Activated CD8-positive, alpha-beta T cell treated with anti-CD3 and anti-CD28 coated beads for 36 hours (primary cell): ENCODE measurements around the gene NFKB1. TPM values are rescaled to one million over a fixed set of nuclear protein-coding genes. Genes with fewer than 3 reads are reported as not detected.
A peak's percentile ranks its signal among the peaks of the same experiment; 100 is the strongest.
"Not testable (repeated sequence)": the region's sequence is repeated elsewhere in the genome, so short reads cannot be mapped to it uniquely, and the experiment has no call there.

Source experiments
- ATAC-seq: fragments of 200-7000 bp; cut with Tn5 transposase; one replicate; pipeline ENCODE4 v1.10.0; 2021; ENCODE audit warnings: mild to moderate bottlenecking, moderate library complexity
- CTCF ChIA-PET: fragments of 350-600 bp; sonication (Branson Sonifier 250); formaldehyde crosslinking; loops from one replicate; lab custom pipeline; 2021; ENCODE audit warnings: antibody characterized with exemption; lab: Charles Lee
- POLR2A ChIA-PET: fragments of 350-600 bp; sonication (Branson Sonifier 250); formaldehyde crosslinking; loops from one replicate; lab custom pipeline; 2021; ENCODE audit warnings: antibody characterized with exemption; lab: Charles Lee
- DNase-seq: peaks from one replicate; pipeline ENCODE4 v3.0.0-alpha.2; 2020
- H3K27ac Mint-ChIP-seq: one replicate; pipeline ENCODE4 v1.8.0; 2021; ENCODE audit warnings: mild to moderate bottlenecking, mixed read lengths
- H3K27me3 Mint-ChIP-seq: one replicate; pipeline ENCODE4 v1.8.0; 2021; ENCODE audit warnings: mixed read lengths
- H3K36me3 Mint-ChIP-seq: one replicate; pipeline ENCODE4 v1.8.0; 2021; ENCODE audit warnings: low read depth, mixed read lengths
- H3K4me1 Mint-ChIP-seq: one replicate; pipeline ENCODE4 v1.8.0; 2021; ENCODE audit warnings: low read depth, mixed read lengths
- H3K4me3 Mint-ChIP-seq: one replicate; pipeline ENCODE4 v1.8.0; 2021; ENCODE audit warnings: mild to moderate bottlenecking, moderate library complexity, mixed read lengths
- H3K9me3 Mint-ChIP-seq: one replicate; pipeline ENCODE4 v1.8.0; 2021; ENCODE audit warnings: mixed read lengths
- CTCF ChIP-seq: fragments of 200-600 bp; IDR thresholded peaks from one replicate; pipeline ENCODE4 v1.8.0; 2022; ENCODE audit warnings: antibody characterized with exemption, mild to moderate bottlenecking
- intact Hi-C: fragments of 100-400 bp; cut with micrococcal nuclease; formaldehyde crosslinking; loops from one replicate; pipeline ENCODE4 v1.10.0; 2022
- total RNA-seq, 2 experiments: library from RNA; stranded (reverse); gene quantifications; one replicate each; pipeline ENCODE4 v1.2.3, GENCODE V29; 2021

NFKB1 gene
- total RNA-seq, 2 experiments from 2014 or later, result 224 to 230 TPM

- ChIA-PET CTCF (interaction anchor here (0.5 to 1.1 kb wide), 2 partner anchors 15 to 395 kb away, joined by 3 to 4 read pairs; no protein-coding TSS in a partner anchor), POLR2A (interaction anchor here (0.7 to 4.1 kb wide), 4 partner anchors 15 to 114 kb away, joined by 3 to 15 read pairs (median 4); partner anchors contain the start of gene NFKB1)
- DNase-seq (peak; percentile 67), ATAC-seq (peak; percentile 31)
- Mint-ChIP-seq H3K36me3 (peaks cover 80% of the 10 kb centered on the region), H3K27me3 (no peaks in the 10 kb centered on the region), H3K4me1 (peaks cover 76% of the 10 kb centered on the region), H3K4me3 (peak overlapping the region; percentile 64), H3K27ac (peak overlapping the region; percentile 93), H3K9me3 (no peaks in the 10 kb centered on the region)
- intact Hi-C loops, result no loop called here
- no peak for TF ChIP-seq CTCF
These were observed 113.6 kb downstream of the NFKB1 start for GRCh38 chr4:102614801-102615200.

- TF ChIP-seq CTCF, result no peak
- Mint-ChIP-seq H3K9me3 (no peaks in the 10 kb centered on the region), H3K4me3 (no peak overlapping the region), H3K36me3 (peaks cover 64% of the 10 kb centered on the region), H3K27ac (peak overlapping the region; percentile 17), H3K4me1 (peaks cover 69% of the 10 kb centered on the region), H3K27me3 (no peaks in the 10 kb centered on the region)
- intact Hi-C loops, result no loop called here
- POLR2A ChIA-PET, result no interaction called here
- CTCF ChIA-PET, result interaction anchor here (1.3 kb wide), 1 partner anchor 11 kb away, joined by 6 read pairs; no protein-coding TSS in a partner anchor
- DNase-seq (peak; percentile 32), ATAC-seq (no peak)
These were observed 115.5 kb downstream of the NFKB1 start for GRCh38 chr4:102616636-102617035.

GRCh38 chr4:102619021-102619420 lies 117.9 kb downstream of the NFKB1 start:
- H3K9me3 Mint-ChIP-seq, intact Hi-C loops, H3K4me3 Mint-ChIP-seq, ATAC-seq, DNase-seq, H3K27me3 Mint-ChIP-seq: not testable (repeated sequence)
- Mint-ChIP-seq H3K27ac (peak overlapping the region; percentile 65), H3K36me3 (peaks cover 42% of the 10 kb centered on the region), H3K4me1 (peaks cover 47% of the 10 kb centered on the region)
- ChIA-PET POLR2A (interaction anchor here (1.0 to 3.1 kb wide), 2 partner anchors 60 to 171 kb away, joined by 3 to 8 read pairs; no protein-coding TSS in a partner anchor), CTCF (interaction anchor here (1.0 to 1.4 kb wide), 3 partner anchors 10 to 171 kb away, joined by 3 to 4 read pairs (median 3); no protein-coding TSS in a partner anchor)

- Mint-ChIP-seq H3K4me1 (peaks cover 44% of the 10 kb centered on the region), H3K27ac (peak overlapping the region; percentile 63), H3K36me3 (peaks cover 32% of the 10 kb centered on the region)
- ChIA-PET CTCF (interaction anchor here (0.5 to 1.8 kb wide), 10 partner anchors 9 to 476 kb away, joined by 3 to 7 read pairs (median 4); no protein-coding TSS in a partner anchor), POLR2A (interaction anchor here (0.6 to 3.1 kb wide), 3 partner anchors 92 to 207 kb away, joined by 3 to 8 read pairs (median 3); no protein-coding TSS in a partner anchor)
- intact Hi-C loops, result loop anchor here (5.0 to 10.0 kb wide), 3 partner anchors 205 to 477 kb away; partner anchors contain the start of genes BDH2, SLC39A8 and UBE2D3
- not testable (repeated sequence) for H3K27me3 Mint-ChIP-seq, H3K4me3 Mint-ChIP-seq, H3K9me3 Mint-ChIP-seq
- DNase-seq (peak; percentile 47), ATAC-seq (peak; percentile 77)
These were observed 118.8 kb downstream of the NFKB1 start for GRCh38 chr4:102619776-102620631.

- Mint-ChIP-seq H3K4me1 (peaks cover 46% of the 10 kb centered on the region), H3K36me3 (peaks cover 26% of the 10 kb centered on the region), H3K4me3 (no peak overlapping the region), H3K27ac (no peak overlapping the region), H3K27me3 (no peaks in the 10 kb centered on the region), H3K9me3 (no peaks in the 10 kb centered on the region)
- intact Hi-C loops, result loop anchor here (5.0 to 10.0 kb wide), 3 partner anchors 204 to 476 kb away; partner anchors contain the start of genes BDH2, SLC39A8 and UBE2D3
- no peak for TF ChIP-seq CTCF
- ATAC-seq (peak; percentile 23), DNase-seq (peak; percentile 31)
- POLR2A ChIA-PET, result interaction anchor here (0.6 to 3.1 kb wide), 3 partner anchors 93 to 206 kb away, joined by 3 to 8 read pairs (median 3); no protein-coding TSS in a partner anchor
- CTCF ChIA-PET, result interaction anchor here (0.8 to 1.8 kb wide), 9 partner anchors 10 to 479 kb away, joined by 3 to 7 read pairs (median 4); partner anchors contain the start of gene BDH2
These were observed 119.7 kb downstream of the NFKB1 start for GRCh38 chr4:102620697-102621497.
